G401.6 (cell line): ENCODE data around the gene MTRF1L.
"Not testable (repeated sequence)": the region's sequence is repeated elsewhere in the genome, so short reads cannot be mapped to it uniquely, and the experiment has no call there.

ENCODE experiments used
- FAIRE-seq: peaks from 2 replicates; lab custom pipeline; 2012; peaks lifted over from hg19 to GRCh38; lab: Jason Lieb, UNC

MTRF1L gene

GRCh38 chr6:153001767-153002612, 519 bp downstream of the MTRF1L start:
- no peak for FAIRE-seq

- not testable (repeated sequence) for FAIRE-seq
These were observed 1.7 kb downstream of the MTRF1L start for GRCh38 chr6:153000790-153001189.

- no peak for FAIRE-seq
These were observed 2.3 kb downstream of the MTRF1L start for GRCh38 chr6:153000243-153000642.

- not testable (repeated sequence) for FAIRE-seq
These were observed 3.0 kb downstream of the MTRF1L start for GRCh38 chr6:152999538-152999937.

- no peak for FAIRE-seq
These were observed 8.7 kb downstream of the MTRF1L start for GRCh38 chr6:152993847-152994246.

GRCh38 chr6:152993431-152993830, 9.1 kb downstream of the MTRF1L start:
- no peak for FAIRE-seq

GRCh38 chr6:152986978-152987377, 15.5 kb downstream of the MTRF1L start:
- no peak for FAIRE-seq

GRCh38 chr6:152985300-152985699, 17.2 kb downstream of the MTRF1L start:
- not testable (repeated sequence) for FAIRE-seq

- FAIRE-seq: no peak
These were observed 18.0 kb downstream of the MTRF1L start for GRCh38 chr6:152984513-152984872.

- FAIRE-seq: no peak
These were observed 18.6 kb downstream of the MTRF1L start for GRCh38 chr6:152983637-152984512.

GRCh38 chr6:152982904-152983636, 19.4 kb downstream of the MTRF1L start, which contains the start of gene FBXO5:
Gene FBXO5, minus strand, starts transcription at chr6:152983041. Its CDS starts 82 bp downstream, at chr6:152982959.
- peak; percentile 97 for FAIRE-seq

GRCh38 chr6:152981989-152982903, 20.3 kb downstream of the MTRF1L start:
- no peak for FAIRE-seq

GRCh38 chr6:152981219-152981618, 21.3 kb downstream of the MTRF1L start:
- no peak for FAIRE-seq

GRCh38 chr6:152980656-152981055, 21.9 kb downstream of the MTRF1L start:
- FAIRE-seq: no peak

- FAIRE-seq: no peak
These were observed 23.4 kb downstream of the MTRF1L start for GRCh38 chr6:152979116-152979515.

GRCh38 chr6:152978058-152978457, 24.5 kb downstream of the MTRF1L start:
- no peak for FAIRE-seq

GRCh38 chr6:152977556-152977955, 25.0 kb downstream of the MTRF1L start:
- FAIRE-seq: no peak

GRCh38 chr6:152976749-152977148, 25.8 kb downstream of the MTRF1L start:
- no peak for FAIRE-seq

- FAIRE-seq: no peak
These were observed 27.1 kb downstream of the MTRF1L start for GRCh38 chr6:152975204-152975915.

- FAIRE-seq: no peak
These were observed 28.6 kb downstream of the MTRF1L start for GRCh38 chr6:152973916-152974315.
